CD4-positive, alpha-beta T cell treated with Interferon gamma for 1 hour (primary cell): ENCODE measurements around the gene PAX4.

ENCODE experiments used
- DNase-seq: peaks from one replicate; pipeline ENCODE4 v3.0.0-alpha.2; 2020

PAX4 gene, protein sequence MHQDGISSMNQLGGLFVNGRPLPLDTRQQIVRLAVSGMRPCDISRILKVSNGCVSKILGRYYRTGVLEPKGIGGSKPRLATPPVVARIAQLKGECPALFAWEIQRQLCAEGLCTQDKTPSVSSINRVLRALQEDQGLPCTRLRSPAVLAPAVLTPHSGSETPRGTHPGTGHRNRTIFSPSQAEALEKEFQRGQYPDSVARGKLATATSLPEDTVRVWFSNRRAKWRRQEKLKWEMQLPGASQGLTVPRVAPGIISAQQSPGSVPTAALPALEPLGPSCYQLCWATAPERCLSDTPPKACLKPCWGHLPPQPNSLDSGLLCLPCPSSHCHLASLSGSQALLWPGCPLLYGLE

DNA sequence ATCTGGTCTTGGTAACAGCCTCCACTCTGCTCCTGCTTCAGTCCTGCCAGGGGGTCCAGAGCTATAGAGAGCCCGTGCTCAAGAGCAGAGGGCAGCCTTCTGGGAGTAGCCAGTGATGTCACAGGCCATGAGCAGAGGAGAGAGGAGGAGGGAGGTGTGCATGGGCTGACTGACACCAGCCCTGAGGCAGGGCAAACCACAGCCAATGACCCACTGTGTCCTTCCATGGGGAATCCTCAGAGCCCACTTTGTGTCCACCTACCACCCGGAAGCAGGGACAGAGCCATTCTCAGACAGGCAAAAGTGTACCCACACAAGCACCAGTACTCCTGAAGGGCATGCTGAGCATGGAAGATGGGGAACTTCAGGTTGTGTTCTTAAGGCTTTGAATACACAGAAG, at the start of gene PAX4:
PAX4 (minus strand) TSS at position 101 of the 400 bp plus-strand sequence. CDS start 2,214 bp downstream, outside the sequence.
- no peak for DNase-seq

DNA sequence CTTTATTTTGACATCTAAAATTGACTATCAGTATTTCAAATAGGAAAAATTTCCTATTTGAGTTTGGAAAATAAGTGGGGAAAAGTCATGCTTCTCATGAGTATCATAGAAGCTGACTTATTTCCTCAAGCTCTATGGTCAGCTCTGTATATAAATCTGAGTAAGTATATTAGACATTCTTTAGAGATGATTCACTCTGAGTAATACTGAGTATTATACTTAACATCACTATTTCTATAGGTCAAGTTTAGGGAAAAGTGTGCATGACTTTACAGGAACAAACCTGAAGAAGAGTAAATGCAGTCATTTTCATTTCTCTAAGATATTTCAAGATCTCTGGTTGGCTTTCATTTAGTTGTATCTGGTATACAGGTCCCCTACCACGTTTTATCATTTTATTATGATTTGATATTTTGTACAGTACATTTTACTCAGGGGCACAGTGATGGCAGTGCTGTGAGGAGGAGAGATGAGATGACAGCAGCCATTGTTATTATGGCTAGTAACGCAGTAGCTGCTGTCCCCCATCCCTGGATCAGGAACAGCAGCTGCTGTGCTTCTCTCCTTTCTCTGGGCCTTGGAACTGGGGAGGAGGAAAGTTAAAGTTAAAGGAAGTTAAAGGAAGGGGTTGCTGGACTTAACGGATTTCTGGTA, 49.2 kb upstream of the PAX4 start:
- no peak for DNase-seq

DNA sequence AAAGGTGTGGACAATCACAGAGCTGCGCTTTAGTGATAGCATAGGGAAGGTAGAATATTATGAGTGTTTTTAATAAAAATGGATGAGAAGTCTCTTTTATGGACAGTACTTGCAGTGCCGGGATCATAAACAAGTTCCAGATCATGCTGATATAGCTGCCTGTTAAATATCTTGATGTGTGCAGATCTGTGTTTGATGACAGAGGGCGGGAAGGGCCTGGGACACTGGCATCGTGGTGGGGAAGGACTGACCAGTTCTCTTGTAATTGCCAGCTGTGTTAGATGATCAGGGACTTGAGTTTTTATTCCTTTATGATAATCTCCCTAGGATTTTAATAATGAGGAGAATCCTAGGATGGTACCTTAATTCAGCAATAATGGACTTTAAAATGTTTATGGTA, 48.7 kb upstream of the PAX4 start:
- DNase-seq: no peak

DNA sequence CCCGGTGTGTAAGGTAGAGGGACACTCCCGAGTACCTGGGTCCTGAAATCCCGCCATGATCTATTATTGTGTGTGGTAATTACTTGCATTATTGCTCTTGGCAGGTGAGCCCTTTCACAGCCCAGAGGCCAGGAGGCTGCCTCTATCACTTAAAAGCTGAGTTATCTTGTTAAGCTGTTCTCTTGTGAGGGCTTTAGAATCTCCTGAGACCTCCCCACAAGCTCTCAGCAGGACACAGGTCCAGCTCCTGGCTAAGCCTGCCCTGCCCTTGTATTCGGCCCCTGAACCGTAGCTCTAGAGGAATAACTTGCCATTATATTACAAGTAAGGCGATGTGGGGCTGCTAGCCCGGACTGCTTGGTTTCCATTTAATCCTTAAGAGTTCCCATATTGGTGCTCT, 48.0 kb upstream of the PAX4 start:
- no peak for DNase-seq

DNA sequence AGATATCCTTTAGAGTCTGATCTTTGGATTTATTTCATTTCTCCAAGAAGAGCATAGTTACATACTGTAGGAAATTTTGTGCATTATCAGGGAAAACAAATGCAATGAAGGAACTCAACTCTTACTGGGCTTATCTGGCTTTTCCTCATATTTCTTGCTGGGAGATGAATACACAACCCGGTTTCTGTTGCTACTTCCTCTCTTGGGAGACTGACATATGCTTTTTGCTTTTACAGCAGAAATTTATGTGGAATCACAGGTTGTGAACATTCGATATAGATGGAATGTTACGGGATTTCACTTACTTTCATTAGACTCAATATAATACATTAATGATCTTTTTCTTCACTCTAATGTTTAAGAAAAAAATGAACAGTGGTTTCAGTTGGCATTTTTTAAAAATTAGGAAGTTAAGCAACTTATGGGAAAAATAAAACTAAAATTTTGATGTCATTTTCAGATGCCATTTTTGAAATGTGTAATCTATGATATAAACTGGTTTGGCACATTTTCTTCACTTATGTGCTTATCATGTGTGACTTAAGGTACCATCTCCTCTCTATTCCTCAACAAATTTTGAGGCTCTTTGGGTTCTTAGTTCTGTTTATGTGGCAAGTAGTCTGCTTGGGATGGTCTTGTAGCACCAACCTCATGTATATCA, 41.2 kb upstream of the PAX4 start:
- DNase-seq: no peak

DNA sequence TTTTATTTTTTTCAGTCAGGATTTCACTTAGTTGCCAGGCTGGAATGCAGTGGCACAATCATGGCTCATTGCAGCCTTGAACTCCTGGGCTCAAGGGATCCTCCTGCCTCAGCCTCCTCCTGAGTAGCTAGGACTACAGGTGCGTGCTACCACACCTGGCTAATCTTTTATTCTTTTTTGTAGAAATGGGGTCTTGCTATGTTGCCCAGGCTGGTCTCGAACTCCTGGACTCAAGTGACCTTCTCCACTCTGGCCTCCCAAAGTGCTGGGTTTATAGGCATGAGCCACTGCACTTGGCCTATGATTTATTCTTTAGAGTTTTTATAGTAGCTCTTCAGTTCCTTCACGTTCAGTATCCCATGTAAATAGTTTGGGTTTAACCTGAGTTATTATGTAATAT, 39.6 kb upstream of the PAX4 start:
- DNase-seq: no peak

DNA sequence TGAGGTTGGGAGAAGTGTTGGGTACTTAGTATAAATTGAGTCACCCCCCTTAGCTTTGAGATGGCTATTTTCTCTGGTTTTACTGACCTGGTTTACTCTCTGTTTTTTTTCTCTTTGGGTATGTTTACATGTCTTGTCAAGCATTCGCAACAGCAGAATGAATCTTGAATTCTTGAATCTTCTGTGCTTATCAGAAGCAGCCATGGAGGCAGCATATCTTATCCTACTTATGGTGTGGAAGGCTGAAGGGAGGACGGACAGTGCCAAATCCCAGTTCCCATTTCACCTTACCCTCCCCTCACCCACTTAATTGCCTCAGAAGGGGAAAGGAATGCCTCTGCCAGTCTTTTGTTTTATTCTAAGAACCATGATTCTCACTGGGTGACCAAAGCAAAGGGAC, 37.8 kb upstream of the PAX4 start:
- no peak for DNase-seq

DNA sequence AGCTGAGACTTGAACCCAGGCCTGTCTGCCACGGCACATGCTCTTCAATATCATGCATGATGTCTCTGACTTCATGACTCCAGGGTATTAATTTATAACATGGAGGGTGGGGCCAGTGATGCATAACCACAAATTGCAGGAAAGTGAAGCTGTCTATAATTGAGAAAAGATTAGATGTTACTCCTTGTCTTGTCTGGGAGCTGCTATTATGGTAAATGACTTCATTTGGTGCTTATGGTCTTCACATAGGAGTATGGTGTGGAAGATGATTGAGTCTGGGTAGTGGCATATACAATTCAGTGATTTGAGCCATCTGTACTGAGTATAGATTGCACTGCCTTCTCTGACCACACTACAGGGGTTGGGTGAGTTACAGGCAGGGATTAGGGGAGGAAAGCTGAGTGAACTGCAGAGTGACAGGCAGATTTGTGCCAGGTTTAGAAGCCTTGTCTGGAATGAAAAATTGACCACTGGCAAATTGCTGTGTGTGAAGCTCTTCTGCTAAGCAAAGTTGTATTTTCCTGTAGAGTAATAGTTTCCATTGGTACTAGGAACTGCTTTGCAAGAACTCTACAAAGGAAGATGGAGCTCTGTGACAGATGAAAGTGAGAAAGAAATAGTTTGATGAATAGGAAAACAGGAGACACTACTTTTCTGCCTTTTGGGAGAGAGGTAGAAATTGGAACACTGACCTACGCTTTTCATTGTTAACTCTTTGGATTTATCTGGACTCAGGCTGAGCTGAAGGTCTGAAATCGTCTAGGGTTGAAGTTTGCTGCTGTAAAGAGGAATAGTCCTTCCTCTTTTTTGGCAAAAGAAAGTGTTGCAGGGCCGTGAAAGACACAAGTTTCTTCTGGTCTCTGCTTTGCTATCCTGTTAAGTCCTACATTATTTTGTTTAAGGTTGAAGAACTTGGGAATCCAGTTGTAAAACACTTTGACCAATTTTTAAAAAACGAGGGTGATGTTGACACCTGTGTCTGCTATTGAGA, 36.8 kb upstream of the PAX4 start:
- no peak for DNase-seq

DNA sequence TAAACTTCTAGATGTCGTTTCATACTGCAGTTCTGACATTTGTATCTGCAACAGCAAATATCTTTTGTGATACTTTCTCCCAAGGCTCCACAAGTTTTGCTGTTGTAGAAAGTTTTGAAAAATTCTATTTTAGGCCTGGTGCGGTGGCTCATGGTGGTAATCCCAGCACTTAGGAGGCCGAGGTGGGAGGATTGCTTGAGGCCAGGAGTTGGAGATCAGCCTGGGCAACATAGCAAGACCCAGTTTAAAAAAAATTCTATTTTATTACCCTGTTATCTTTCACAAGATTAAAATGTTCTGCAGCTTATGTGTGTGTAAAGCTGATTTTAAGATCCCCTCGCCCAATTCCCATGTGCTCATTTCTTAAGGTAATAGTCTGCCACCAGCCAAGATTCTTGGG, 35.5 kb upstream of the PAX4 start:
- DNase-seq: no peak

DNA sequence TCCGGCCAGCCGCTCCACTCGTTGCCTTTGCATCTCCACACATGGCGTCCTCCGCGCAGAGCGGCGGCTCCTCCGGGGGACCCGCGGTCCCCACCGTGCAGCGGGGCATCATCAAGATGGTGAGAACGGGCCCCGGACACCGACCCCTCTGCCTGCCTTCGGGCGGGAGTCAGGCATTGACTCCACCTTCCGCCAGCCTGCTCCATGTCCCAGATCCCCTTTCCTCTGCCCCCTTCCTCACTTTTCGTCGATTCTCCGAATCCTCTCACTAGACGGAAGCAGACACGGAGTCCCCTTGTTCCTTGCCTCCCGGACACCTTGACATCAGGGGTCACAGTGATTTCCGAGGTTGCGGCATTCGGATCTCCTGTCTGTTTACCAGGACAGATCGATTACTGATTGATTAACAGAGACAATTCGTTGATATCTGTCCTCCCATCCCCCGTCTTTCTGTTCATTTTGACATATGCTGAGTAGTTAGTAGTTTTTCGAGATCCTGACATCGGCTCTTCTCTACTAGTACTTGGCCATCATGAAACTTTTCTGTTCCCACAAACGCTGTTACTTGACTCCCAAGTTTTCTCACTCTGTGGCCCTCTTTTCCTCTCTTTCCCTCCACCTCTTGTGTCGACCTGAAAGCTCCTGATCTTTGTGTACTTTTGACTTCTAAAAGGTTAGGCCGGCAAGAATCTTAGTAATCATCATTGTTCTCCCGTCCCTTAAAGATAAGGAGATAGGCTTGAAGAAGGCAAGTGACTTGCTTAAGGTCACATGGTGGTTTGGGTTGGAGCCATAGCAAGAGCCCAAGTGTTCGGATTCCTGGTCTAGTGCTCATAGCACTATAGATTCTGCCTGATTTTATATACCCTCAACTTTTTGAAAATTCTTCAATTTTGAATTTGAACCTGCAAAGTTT, 34.6 kb upstream of the PAX4 start:
- no peak for DNase-seq

DNA sequence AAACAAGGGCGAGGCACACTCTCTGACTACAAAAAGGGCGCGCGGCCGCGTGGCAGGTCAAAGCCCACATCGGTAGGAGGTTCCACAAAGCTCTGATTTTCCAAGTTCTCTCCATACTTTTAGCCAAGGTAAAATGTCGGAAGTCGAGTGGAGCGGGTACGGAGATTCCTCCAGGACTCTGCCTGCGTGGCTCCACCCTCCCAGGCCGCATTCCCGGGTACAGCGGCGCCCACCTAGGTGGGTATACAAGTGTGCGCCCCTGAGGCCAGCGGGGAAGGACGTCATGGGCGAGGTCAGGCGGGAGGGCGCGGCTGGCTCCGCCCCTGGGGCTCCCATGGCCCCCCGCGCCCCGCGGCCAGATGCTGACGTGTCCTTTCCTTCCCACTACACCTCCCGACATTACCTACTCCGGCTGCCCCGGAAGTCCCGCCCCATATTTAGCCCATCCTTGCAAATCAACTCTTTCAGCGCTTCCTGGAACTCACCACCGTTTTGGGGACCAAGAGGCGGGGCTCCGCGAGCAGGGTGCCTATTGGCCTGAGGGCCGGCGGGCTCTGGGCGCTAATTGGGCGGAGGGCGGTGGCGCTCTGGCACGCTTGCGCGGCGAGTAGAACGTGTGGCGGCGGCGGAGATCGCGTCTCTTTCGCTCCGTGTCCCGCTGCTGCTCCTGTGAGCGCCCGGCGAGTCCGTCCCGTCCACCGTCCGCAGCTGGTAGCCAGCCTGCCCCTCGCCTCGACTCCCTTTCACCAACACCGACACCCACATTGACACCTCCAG, 33.8 kb upstream of the PAX4 start, which contains the start of gene SND1:
SND1 (plus strand) TSS at position 639 of the 777 bp plus-strand sequence. CDS start 180 bp downstream, outside the sequence.
- peak; percentile 100 for DNase-seq

DNA sequence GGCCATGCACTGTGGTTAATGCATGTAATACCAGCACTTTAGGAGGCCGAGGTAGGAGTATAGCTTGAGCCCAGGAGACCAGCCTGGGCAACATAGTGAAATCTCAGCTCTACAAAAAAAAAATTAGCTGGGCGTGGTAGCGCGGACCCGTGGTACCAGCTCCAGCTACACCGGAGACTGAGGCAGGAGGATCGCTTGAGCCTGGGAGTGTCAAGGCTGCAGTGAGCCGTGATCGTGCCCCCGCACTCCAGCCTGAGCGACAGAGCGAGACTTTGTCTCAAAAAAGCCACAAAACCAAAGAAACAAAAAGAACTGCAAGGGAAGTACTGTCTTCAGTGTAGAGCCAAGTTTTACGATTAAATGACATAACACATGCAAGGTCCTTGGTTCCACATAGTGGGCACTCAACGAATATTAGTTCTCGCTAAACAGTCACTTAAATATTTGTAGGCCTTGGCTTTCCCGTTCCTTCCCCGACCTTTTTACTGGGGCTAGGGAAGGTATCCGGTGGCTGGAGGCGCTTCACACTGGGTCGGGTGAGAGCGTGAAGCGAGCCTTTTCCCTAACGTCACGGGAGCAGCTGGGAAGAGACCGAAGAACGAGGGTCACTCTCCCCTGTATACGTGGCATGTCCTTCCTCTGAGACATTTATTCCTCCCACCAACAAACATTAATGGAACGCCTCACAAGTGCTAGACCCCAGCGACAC, 33.1 kb upstream of the PAX4 start:
- no peak for DNase-seq

DNA sequence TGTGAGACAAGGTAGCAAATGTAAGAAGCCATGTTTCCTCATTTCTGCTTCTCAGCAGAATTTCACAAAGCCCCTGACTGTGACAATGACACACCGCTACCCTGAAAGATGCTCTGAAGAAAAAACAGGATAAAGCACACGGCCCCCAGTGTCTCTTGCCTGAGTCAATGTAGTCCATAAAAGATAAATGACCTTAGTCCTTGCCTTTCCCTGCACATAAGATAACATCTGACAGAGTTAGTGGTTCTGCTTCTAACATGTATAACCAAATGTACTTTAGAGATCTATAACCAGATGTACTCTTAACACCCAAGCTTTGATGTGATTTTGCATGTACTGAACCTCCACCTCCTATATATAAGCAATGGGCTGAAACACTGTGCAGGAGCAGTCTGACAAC, 31.0 kb upstream of the PAX4 start:
- DNase-seq: no peak

DNA sequence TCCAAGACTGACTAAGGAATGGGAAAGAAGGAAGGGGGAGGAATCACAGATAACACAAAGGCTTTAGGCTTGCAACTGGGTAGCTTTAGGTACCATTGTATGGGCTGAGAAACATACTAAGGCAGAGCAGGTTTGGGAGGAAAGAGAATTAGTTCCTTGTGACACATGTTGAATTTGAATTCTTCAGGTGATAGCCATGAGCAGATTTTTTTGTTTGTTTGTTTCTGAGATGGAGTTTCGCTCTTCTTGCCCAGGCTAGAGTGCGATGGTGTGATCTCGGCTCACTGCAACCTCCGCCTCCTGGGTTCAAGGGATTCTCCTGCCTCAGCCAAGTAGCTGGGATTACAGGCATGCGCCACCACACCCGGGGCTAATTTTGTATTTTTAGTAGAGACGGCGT, 29.7 kb upstream of the PAX4 start:
- no peak for DNase-seq

DNA sequence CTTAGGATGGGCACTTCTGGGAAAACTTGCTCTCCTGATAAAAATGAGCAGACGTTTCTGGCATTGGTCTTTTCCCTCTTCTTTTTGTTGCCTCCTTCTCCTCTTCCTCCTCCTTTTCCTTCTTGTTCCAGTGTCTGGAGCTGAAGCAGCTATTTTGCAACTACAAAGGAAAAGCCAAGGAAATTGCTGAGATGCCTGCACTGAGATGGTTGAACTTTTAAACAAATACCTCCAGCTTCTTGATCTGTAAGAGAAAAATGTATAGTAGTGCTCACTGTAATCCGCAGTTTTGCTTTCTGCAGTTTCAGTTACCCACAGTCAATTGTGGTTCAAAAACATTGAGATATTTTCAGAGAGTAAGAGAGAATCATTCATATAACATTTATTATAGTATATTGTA, 26.5 kb upstream of the PAX4 start:
- DNase-seq: no peak

DNA sequence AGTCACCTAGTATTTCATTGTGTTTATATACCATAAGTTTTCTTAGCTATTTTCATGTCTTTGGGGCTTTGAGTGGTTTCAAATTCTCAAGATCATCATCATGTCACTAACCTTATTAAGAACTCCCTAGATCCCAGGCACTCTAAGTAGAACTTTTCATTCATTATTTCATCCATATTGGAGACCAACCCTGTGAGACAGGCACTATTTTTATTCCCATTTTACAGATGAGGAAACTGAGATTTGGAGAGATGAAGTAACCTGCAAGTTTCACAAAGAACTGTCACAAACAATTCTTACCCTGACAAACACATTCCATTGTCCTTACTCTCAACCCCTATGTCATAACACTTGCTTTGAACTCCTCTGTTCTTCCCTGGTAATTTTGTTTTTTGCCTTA, 20.3 kb upstream of the PAX4 start:
- DNase-seq: no peak

DNA sequence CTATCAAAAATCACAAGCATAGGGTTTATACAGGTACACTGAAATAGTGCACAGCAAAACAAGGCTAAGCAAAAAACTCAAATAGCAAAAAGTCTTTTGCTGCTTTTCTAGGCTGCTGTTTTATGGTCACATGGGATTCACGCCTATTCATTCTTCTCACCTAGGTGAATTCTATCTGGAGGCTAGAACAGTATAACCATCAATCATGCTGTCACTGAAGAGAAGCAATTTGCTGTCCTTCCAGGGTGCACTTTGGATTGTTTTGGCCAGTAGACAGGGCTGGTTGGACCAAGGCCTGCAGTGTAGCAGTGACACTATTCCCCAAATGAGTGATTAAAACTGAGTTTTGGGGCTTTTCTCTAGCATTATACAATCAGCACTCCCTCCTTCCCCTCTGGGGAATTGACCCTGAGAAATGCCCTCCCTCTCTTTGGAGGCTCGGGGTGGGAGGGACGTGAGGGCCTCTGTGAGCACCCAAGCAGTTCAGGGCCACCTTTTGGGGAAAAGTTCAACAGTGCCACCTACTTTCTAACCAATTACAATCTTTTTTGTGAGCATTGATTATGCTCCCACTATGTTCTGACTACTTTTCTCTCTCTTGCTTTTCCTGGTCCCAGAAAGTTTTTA, 17.8 kb upstream of the PAX4 start:
- DNase-seq: no peak

DNA sequence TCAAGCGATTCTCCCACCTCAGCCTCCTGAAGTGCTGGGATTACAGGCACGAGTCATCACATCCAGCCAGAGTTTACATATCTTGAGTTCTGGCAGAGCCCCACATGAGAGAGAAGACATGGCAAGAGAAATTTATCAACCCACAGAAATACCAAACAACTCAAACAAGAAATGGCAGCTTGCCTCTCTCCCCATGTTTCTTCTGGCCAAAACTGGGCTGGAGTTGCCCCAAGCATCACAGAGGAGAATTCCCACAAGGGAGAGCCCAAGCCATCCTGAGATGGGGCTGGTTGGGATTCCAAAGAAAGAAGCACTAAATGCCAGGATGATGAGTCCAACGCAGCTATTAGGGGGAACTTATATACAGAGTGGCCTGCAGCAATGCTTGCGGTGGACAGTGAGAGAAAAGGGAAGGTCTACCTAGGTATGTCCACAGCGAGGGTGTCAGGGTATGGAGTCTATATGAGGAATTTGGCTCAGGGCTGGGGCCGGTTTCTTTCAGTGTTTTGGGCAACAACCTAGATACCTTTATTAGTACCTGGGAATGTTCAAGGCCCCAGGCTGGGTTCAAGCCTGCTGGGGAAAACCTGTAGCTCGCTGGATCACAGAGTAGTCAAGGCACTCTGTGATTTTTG, 14.5 kb upstream of the PAX4 start:
- no peak for DNase-seq

DNA sequence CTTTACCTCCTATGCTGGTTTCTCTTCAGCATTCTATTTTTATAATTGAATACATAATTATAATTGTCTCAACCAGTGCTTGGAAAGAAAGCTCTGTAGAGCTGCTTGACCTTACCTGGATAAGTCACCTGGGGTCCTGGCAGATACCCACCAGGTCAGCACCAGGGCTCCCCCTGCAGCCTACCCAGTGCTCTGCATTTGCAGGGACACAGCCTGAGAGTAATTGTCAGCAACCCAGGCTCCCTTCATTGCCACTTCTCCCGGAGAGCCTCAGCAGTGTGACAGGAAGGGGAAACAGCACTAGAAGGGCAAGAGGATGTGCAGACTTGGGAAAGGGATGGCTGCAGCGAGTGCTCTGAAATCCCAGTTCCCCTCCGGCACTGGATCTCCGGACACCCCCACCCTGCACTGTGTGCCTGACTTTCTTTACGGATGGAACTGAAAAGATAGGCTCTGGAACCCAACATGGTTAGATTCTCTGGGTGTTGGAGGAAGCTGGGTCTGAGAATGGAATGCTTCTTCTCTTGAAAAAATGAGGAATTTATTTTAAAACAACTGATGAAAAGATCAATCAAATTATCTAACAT, 11.4 kb upstream of the PAX4 start:
- DNase-seq: peak; percentile 16
